Jurkat, Clone E6-1 (cell line): ENCODE data around the gene CFI.
A peak's percentile ranks its signal among the peaks of the same experiment; 100 is the strongest.

ENCODE experiments used
- DNase-seq: peaks from one replicate; pipeline ENCODE4 v3.0.0-alpha.2; 2011; ENCODE audit warnings: low read depth, low spot score
- H3K4me3 ChIP-seq: 2 replicates; pipeline ENCODE4 v1.5.1; 2011; ENCODE audit warnings: mild to moderate bottlenecking, low read length, control low read depth, moderate library complexity

CFI gene

DNA sequence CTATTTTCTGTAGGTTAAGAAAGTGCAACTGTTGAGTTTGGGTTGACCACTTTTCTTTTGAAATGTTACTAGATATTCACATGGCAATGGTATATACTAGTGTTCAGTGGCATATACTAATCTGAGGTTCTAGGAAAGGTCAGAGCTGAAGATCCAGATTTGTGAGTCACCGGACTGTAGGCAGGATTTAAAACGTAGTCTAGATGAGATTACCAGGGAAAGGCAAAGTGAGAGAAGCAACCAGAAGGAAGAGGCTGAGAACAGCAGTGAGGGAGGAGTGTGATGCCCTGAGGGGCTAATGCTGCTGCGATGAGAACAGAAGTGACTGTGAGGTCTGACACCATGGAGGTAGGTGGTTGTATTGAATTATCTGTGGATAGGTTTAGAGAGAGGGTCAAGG is 62.3 kb downstream of the CFI start:
- no peak for DNase-seq
- H3K4me3 ChIP-seq, result no peak overlapping the region

DNA sequence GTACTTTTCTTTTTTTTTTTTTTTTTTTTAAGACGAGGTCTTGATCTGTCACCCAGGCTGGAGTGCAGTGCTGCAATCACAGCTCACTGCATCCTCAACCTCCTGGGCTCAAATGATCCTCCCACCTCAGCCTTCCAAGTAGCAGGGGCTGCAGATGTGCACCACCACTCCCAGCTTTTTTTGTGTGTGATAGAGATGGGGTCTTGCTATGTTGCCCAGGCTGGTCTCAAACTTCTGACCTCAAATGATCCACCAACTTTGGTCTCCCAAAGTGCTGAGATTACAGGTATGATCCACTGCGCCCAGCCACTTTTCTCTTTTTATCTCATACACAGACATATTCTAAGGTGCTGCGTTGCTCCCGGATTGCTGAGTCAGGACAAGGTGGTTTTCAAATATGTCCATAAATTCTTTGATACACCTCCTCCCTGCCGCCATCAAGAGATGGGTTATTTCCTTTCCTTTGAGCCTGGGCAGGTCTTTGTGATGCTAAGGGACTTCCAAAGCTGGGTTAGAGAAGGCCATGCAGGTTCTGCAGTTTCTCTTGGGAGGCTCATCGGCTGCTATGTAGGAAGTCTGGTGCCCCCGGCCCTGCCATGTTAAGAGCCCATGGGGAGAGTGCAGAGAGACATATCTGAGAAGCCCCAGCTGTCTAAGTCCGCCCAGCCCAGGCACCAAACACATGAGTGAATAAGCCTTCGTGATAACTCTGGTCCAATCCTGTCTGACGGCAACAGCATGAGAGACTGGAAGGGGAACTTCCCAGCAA is 63.5 kb downstream of the CFI start:
- no peak overlapping the region for H3K4me3 ChIP-seq
- DNase-seq, result no peak

DNA sequence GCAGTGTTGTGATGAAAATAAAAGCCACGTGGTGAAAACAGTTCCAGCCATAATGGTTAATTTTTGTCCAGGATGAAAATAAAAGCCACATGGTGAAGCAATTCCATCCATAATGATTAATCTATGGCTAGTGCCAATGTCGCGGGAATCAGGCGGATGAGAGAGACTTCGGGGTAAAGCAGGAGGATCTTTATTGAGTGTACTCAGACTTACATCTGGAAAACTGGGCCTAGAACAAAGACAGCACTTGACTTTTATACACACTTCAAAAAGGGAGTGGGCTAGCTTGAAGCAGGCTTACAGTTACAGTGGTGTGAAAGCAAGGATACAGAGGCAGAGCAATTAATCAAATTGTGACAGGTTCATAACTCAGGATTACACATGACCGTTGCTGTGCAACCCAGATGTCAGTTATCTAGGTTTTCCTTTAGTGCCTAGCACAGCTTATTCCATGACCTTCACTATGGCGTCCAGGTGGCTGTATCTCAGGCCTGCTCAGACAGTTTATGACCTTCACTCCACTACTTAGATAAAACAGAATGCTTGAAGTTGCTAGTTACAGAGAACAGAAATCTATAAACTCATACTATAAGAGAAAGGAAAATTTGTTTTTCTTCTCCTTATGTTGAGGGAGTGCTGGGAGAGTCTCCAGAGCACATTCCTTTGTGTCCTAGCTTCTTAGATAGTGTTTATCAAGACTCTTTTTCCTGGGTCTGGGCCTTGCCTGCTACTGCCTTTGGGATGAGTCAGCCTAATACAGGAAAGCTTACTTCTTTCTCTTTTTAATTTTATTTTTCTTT is 66.0 kb downstream of the CFI start:
- no peak for DNase-seq
- H3K4me3 ChIP-seq, result no peak overlapping the region

DNA sequence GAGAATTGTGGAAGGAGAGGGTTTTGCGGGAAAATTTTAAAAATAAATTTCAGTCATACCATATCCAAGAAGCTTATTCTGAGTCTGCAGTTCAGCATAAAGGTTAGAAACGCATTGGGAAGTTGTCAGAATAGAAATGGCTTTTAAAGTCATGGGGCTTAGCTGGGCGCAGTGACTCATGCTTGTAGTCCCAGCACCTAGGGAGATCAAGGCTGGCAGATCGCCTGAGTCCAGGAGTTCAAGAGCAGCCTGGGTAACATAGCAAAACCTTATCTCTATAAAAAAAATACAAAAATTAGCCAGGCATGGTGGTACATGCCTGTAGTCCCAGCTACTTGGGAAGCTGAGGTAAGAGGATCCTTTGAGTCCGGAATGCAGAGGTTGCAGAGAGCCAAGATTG is 68.1 kb downstream of the CFI start:
- DNase-seq, result no peak
- no peak overlapping the region for H3K4me3 ChIP-seq

DNA sequence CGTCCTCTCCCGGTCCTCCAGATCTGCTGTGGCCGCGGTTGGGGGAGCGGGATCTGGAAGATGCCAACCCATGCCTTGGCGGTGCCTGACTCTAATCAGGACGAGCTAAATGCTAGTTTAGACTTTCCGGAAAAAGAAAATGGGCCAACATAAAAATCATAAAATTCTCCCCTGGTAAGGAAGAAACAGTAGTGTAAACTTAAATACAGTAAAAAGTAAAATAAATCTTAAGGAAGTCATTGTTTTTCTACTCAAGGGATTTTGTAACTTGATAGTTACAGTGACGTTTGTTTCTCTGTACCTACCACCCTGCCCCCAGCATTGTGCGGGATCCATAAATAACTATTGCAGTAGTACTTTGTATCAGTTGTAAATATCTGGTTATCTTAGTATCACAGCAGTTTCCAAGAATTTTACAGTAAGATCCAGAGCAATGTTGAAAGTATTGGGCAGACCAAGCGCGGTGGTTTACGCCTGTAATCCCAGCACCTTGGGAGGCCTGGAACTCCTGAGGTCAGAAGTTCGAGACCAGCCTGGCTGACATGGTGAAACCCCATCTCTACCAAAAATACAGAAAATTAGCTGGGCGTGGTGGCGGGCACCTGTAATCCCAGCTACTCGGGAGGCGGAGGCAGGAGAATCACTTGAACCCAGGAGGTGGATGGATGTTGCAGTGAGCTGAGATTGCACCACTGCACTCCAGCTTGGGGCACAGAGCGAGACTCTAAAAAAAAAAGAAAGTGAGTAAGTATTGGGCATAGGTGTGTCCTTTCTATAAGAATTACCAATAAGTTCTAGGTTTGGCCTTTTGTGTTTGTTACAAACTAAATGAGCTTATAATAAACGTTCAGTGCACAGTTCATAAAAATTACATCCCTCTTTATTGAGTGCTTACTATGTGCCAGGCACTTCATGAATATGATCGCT is 70.9 kb downstream of the CFI start:
- no peak for DNase-seq
- peak overlapping the region; percentile 57 for H3K4me3 ChIP-seq

DNA sequence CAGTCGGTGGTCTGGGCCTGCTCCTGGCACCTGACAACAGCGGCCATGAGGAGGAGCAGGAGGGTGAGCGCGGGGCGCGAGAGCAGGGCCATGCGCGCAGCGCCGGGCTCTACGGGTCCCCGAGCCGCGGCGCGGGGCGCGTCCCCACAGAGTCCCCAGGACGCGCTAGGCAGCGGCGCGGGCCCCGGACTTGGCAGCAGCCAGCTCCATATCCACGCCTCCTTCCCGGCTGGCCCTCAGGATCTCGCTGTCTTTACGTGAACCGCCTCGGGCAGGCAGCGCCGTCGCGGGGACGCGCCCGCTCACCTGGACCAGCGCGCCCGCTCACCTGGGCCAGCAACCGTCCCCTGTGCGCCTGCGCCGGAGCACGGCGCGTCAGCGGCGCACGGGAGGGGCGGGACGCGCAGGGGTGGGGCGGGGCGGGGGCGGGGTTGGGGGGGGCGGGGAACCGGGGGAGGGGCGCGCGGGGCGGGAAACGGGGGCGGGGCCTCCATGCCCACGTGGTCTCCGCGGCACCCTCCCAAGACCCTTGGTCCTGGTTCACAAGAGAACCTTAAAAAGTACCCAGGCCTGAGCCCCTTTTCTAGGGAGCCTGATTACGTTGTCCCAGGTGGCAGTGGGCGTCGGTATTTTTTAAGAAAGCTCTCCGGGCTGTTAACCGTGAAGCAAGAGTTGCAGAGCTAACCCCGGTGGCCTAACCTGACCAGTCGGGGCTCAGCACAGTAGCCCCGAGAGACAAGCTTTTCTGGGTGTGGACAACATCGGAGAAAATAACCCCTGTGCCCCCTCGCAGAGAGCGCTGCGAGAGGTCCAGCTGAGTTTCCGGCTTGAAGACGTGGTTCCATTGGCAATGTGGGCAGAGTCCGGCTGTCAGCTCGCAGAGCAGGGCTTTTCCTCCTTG is 71.8 kb downstream of the CFI start, which contains the start of gene PLA2G12A:
Gene PLA2G12A (minus strand): TSS at position 353 of the 901 bp plus-strand sequence. CDS start 261 bp downstream, at position 92.
- DNase-seq, result peak; percentile 47
- peak within 1 kb of the TSS; percentile 74 for H3K4me3 ChIP-seq

DNA sequence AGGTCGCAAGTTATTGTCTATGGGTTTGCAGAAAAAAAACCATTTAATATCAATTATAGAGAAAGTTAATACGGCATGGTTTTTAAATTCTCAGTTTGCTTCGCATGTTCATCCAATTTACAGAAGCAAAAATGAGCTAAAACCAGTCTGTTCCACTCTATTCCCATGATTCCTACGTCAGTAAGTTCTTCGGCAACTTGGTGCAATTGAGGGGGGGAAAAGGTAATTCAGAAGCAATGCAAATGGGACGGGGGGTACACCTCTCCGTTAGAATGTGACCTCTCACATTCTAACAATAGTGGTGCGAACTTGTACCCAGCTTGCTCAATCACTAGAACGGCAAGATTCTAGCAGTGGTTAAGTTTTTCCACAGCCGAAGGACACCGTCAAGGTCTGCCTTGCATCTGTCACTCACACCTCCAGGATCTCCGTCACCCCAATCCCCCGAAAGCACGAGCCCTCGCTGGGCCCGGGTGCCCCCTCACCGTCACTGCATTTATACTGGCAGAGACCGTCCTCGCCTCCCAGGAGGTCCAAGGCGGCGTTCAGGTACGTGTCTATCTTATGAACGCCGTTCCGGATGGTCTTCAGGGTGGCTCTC is 72.6 kb downstream of the CFI start:
- no peak for DNase-seq
- peak overlapping the region; percentile 74 for H3K4me3 ChIP-seq

DNA sequence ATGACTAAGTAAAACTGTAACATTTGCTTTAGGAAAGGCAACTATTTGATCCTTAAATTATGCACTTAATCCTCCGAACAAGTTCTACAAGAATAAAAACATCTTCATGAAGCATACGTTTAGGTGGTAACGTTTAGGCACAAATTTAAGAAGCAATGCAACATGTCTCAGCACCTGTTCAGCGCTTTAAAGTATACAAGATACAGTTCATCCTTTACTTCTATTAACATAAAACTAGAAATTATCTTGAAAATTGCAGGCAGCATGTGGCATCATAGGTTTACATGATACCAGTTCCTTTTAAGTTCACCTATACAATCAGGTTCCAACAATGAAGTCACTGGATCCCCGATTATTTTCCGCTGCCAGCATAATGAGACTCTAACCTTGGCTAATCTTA is 73.4 kb downstream of the CFI start:
- H3K4me3 ChIP-seq, result no peak overlapping the region
- no peak for DNase-seq

DNA sequence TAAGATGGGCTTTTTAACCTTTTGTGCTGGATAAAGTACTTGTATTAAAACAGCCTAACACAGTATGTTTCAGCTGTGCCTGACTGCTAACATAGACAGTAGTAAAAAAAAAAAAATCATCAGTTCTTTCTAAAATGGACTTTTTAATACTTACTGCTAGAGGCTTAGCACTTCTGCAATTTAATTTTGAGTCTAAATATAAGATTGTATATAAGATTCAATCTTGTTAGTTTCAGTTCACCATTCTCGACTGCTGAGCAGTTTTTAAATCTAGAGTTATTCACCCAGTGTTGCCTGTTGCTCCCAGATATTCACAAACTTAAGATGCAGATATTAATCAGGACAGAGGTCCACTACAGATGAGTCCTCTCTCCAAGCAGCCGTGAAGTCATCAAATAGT is 78.7 kb downstream of the CFI start:
- H3K4me3 ChIP-seq, result no peak overlapping the region
- DNase-seq, result no peak

DNA sequence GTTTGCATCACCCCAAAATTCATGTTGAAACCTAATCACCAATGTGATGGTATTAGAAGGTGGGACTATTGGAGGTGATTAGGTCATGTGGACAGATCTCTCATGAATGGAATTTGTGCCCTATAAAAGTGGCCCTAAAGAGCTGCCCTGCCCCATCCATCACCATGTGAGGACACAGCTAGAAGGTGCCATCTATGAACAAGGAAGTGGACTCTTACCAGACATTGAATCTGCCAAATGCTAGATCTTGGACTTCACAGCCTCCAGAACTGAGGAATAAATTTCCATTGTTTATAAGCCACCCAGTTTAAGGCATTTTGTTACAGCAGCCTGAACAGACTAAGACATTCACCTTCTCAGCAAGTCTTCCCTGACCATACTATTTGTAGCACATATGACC is 79.4 kb downstream of the CFI start:
- no peak for DNase-seq

DNA sequence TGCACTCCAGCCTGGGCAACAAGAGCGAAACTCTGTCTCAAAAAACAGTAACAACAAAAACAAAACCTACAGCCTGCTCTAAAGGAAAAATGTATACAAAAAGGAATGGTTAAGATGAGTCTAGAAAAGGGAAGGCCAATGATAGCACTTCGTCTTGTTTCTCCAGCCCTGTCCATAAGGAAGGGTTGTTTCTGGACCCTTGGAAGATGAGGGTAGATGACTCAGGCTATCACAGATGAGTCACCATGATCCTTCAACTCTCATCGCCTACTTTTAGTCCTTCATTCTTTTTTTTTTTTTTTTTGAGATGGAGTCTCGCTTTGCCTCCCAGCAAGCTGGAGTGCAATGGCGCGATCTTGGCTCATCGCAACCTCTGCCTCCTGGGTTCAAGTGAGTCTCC is 80.8 kb downstream of the CFI start:
- H3K4me3 ChIP-seq, result no peak overlapping the region
- no peak for DNase-seq

More for the DNA sequence above, 79.4 kb downstream of the CFI start:
- no peak overlapping the region for H3K4me3 ChIP-seq

DNA sequence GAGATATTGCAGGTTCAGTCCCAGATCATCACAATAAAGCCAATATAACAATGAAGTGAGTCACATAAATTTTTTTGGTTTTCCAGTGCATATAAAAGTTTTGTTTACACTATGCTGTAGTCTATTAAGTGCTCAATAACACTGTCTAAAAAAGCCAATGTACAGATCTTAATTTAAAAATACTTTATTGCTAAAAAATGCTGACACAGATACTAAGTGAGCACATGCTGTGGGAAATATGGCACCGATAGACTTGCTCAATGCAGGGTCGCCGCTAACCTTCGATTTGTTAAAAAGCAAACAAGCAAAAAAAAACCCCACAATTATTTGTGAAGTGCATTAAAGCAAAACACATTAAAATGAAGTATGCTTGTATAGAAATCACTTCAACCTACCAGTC is 82.2 kb downstream of the CFI start:
- H3K4me3 ChIP-seq, result no peak overlapping the region
- DNase-seq, result no peak

DNA sequence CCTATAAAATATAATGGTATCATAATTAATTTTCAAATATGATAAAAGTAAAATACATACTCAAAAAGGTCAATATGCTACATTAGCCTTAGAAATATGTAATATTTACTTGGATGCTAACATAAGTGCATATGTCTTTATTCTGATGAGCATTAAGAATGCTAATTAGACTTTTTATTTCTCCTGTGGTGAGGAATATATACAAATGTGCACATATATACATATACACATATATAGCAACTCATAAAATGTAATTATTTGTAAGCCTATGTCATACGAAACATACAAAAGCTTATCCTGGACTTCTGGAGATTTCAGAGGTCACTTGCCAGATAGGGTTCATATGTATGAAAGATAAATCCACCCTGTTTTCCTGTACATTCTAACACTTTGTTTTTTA is 83.0 kb downstream of the CFI start:
- DNase-seq, result no peak
- no peak overlapping the region for H3K4me3 ChIP-seq

DNA sequence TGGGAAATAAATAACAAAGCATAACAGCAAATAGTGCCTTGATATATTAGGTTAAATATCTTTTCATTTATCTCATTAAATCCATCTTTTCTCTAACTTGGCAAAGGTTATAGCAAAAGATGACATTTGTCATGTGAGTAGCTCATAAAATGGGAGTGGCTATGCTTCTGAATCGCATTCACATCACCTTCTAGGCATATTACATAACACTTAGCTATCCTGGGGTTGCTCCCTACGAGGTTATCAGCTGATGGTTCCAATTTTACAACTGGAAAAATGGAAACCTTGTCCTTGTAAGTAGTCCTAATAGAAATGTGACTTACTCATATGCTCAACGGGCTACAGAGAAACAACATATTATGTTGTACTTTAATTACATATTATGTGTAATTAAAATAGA is 88.3 kb downstream of the CFI start:
- H3K4me3 ChIP-seq, result no peak overlapping the region
- DNase-seq, result no peak

DNA sequence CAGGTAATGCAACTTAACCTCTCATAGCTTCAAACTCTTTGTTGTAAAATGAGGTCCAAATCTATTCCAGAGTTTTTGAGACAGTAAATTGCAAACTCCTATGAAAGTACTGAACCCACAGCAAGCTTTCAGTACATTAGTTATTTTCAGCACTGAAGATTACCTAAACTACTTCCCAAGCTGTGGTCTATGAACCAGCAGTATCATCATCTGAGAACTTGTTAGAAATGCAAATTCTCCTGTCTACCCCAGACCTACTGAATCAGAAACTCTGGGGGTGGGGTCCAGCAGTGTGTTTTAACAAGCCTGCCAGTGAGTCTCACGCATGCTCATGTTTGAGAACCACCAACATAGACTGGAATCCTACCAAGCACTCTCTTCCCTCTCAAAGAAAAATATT is 92.8 kb downstream of the CFI start:
- DNase-seq, result no peak
- H3K4me3 ChIP-seq, result no peak overlapping the region

DNA sequence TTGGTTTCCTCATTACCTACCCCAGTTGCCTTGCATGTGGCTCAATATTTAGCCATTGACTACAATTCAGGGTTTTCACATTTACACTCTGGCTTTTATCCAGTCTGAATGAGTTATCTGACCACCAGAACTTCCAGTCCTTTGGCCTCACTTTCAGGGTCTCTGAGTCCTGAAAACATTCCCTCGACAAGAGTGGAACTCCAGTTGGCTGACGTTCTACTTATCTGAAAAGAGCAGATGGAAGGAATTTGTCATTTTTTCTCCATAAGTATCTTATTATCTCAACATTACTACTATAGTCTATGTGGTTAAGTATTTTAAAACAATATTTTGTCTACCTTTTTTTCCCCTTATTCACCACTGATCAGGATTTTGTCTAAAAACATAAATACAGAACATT is 93.4 kb downstream of the CFI start:
- DNase-seq, result no peak
- no peak overlapping the region for H3K4me3 ChIP-seq

DNA sequence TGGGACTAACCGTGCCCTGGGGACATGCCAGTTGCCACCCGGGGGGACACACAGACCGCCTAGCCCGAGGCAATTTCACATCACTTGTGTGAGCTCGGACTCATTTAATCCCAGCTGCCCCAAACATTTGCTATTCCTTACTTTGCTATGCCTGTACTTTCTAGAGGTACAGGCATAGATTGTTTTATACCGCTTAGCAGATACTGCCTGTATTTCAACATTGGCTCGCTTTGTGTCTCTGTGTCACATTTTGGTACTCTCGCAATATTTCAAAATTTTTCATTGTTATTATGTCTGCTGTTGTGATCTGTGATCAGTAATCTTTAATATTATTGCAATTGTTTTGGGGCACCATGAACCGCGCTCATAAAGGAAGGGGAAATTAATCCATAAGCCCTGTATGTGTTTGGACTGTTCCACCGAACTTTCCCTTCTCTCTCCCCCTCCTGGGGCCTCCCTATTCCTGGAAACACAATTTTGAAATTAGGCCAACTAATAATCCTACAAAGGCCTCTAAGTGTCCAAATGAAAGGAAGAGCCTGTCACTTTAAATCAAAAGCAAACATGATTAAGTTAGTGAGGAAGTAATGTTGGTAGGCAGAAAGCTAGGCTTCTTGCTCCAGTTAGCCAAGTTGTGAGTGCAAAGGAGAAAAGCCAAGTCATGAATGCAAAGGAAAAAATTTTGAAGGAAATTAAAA is 98.0 kb downstream of the CFI start:
- DNase-seq, result no peak

More for the DNA sequence above, 98.0 kb downstream of the CFI start:
- H3K4me3 ChIP-seq, result peak overlapping the region; percentile 79
